Ovary (tissue), 3 donors: ENCODE measurements around the gene BRAF.

Experiments used
- EP300 ChIP-seq: sonication (generic); formaldehyde crosslinking; IDR thresholded peaks from one replicate; pipeline ENCODE4 v1.6.1; 2017; ENCODE audit warnings: antibody characterized with exemption
- POLR2A ChIP-seq: fragments of 450-650 bp; IDR thresholded peaks from one replicate; pipeline ENCODE4 v1.6.1; 2017; ENCODE audit warnings: antibody characterized with exemption, mild to moderate bottlenecking, moderate library complexity
- TF ChIP-seq, protein P1 (sequence below), 3 donors: fragments of 450-650 bp in 2 of 3; fragments of 200-600 bp in 1 of 3; IDR thresholded peaks; one replicate each; pipeline versions ENCODE4 v1.5.1 to v1.8.0; 2016 to 2022; ENCODE audit warnings: antibody characterized with exemption in 3 of 3, mild to moderate bottlenecking in 1 of 3
- donor health status: DM: no; HTN: no; CAD: no.

DNA sequence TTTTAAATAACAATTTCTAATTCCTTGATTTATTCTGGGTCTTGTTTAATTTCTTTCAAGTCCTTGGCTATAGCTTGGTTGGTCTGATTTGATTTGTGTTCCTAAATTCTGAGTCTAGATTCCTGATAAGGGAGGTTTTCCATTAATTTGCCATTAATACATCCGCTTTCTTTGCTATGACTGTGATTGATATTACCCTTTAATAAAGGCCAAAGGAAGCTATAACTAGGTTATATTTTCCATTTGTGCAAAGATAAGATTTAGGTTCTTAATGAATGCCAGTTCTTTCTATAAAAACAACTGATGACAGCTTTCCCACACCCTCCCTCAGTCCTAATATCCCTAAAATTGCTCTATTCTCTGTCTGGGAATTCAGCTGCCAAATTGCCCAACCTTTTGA, 200.0 kb downstream of the BRAF start:
- TF ChIP-seq, protein P1, sequence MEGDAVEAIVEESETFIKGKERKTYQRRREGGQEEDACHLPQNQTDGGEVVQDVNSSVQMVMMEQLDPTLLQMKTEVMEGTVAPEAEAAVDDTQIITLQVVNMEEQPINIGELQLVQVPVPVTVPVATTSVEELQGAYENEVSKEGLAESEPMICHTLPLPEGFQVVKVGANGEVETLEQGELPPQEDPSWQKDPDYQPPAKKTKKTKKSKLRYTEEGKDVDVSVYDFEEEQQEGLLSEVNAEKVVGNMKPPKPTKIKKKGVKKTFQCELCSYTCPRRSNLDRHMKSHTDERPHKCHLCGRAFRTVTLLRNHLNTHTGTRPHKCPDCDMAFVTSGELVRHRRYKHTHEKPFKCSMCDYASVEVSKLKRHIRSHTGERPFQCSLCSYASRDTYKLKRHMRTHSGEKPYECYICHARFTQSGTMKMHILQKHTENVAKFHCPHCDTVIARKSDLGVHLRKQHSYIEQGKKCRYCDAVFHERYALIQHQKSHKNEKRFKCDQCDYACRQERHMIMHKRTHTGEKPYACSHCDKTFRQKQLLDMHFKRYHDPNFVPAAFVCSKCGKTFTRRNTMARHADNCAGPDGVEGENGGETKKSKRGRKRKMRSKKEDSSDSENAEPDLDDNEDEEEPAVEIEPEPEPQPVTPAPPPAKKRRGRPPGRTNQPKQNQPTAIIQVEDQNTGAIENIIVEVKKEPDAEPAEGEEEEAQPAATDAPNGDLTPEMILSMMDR (IDR thresholded peaks at IDR 0.05): no peak
- no peak for TF ChIP-seq EP300
- TF ChIP-seq POLR2A: no peak
